WERI-Rb-1 (cell line): ENCODE measurements around the gene PAGR1.
"Not testable (repeated sequence)": the region's sequence is repeated elsewhere in the genome, so short reads cannot be mapped to it uniquely, and the experiment has no call there.

ENCODE experiments used
- DNase-seq: peaks from one replicate; pipeline ENCODE4 v3.0.0-alpha.2; 2020
- H3K27ac ChIP-seq: fragments of 250-450 bp; sonication (Bioruptor Pico); 2 replicates; pipeline ENCODE4 v1.5.1; 2020; ENCODE audit warnings: mild to moderate bottlenecking, moderate library complexity
- H3K27me3 ChIP-seq: fragments of 250-450 bp; sonication (Bioruptor Pico); 2 replicates; pipeline ENCODE4 v1.5.1; 2021; ENCODE audit warnings: mild to moderate bottlenecking, low read depth, moderate library complexity; ENCODE audit not compliant: insufficient read depth, severe bottlenecking
- H3K36me3 ChIP-seq: fragments of 250-450 bp; sonication (Bioruptor Pico); 2 replicates; pipeline ENCODE4 v1.5.1; 2020; ENCODE audit warnings: mild to moderate bottlenecking, moderate library complexity
- H3K4me3 ChIP-seq: 2 replicates; pipeline ENCODE4 v1.5.1; 2011; ENCODE audit warnings: low read depth, mild to moderate bottlenecking, control low read depth, low read length
- H3K9me3 ChIP-seq: fragments of 250-450 bp; sonication (Bioruptor Pico); 2 replicates; pipeline ENCODE4 v1.5.1; 2021; ENCODE audit warnings: mild to moderate bottlenecking, moderate library complexity; ENCODE audit not compliant: severe bottlenecking
- TF ChIP-seq, protein P1 (sequence below): IDR thresholded peaks from 2 replicates; pipeline ENCODE4 v1.5.1; 2011; ENCODE audit warnings: low read depth, mild to moderate bottlenecking, control low read depth, inconsistent platforms, low read length

PAGR1 gene

GRCh38 chr16:29791845-29792807, 23.8 kb upstream of the PAGR1 start:
- H3K36me3 ChIP-seq, result peaks cover 57% of the 10 kb centered on the region
- DNase-seq, result no peak
- H3K27ac ChIP-seq, result peak overlapping the region; percentile 97; the same call in 1 of the 2 replicates
- TF ChIP-seq, protein P1, sequence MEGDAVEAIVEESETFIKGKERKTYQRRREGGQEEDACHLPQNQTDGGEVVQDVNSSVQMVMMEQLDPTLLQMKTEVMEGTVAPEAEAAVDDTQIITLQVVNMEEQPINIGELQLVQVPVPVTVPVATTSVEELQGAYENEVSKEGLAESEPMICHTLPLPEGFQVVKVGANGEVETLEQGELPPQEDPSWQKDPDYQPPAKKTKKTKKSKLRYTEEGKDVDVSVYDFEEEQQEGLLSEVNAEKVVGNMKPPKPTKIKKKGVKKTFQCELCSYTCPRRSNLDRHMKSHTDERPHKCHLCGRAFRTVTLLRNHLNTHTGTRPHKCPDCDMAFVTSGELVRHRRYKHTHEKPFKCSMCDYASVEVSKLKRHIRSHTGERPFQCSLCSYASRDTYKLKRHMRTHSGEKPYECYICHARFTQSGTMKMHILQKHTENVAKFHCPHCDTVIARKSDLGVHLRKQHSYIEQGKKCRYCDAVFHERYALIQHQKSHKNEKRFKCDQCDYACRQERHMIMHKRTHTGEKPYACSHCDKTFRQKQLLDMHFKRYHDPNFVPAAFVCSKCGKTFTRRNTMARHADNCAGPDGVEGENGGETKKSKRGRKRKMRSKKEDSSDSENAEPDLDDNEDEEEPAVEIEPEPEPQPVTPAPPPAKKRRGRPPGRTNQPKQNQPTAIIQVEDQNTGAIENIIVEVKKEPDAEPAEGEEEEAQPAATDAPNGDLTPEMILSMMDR, result no peak
- H3K27me3 ChIP-seq, result no peaks in the 10 kb centered on the region
- no peaks in the 10 kb centered on the region for H3K9me3 ChIP-seq
- H3K4me3 ChIP-seq, result peak overlapping the region; percentile 91

DNA sequence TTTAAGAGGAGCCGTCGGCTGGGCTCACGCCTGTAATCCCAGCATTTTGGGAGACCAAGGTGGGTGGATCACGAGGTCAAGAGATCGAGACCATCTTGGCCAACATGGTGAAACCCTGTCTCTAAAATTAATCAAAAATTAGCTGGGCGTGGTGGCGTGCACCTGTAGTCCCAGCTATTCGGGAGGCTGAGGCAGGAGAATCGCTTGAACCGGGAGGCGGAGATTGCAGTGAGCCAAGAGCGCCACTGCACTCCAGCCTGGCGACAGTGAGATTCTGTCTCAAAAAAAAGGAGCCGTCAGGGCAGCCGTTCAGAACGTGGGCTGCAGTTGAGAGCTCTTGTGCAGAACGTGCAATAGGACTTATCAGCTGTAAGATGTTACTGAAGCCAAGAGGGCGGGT, 22.8 kb upstream of the PAGR1 start:
- DNase-seq, H3K9me3 ChIP-seq, H3K27ac ChIP-seq, H3K27me3 ChIP-seq, H3K4me3 ChIP-seq: not testable (repeated sequence)
- peaks cover 67% of the 10 kb centered on the region for H3K36me3 ChIP-seq

GRCh38 chr16:29794231-29794710, 21.7 kb upstream of the PAGR1 start:
- TF ChIP-seq, protein P1, result no peak
- DNase-seq, result no peak
- no peak overlapping the region for H3K4me3 ChIP-seq
- H3K9me3 ChIP-seq, result no peaks in the 10 kb centered on the region
- H3K36me3 ChIP-seq, result peaks cover 79% of the 10 kb centered on the region
- H3K27me3 ChIP-seq, result no peaks in the 10 kb centered on the region
- no peak overlapping the region for H3K27ac ChIP-seq

GRCh38 chr16:29802416-29802935, 13.5 kb upstream of the PAGR1 start:
- DNase-seq, result no peak
- H3K9me3 ChIP-seq, result no peaks in the 10 kb centered on the region
- TF ChIP-seq, protein P1, result no peak
- no peaks in the 10 kb centered on the region for H3K27me3 ChIP-seq
- peaks cover 77% of the 10 kb centered on the region for H3K36me3 ChIP-seq
- no peak overlapping the region for H3K4me3 ChIP-seq
- peak overlapping the region; percentile 94 for H3K27ac ChIP-seq

- peak overlapping the region; percentile 94 for H3K27ac ChIP-seq
These were observed 11.9 kb upstream of the PAGR1 start for GRCh38 chr16:29804020-29804419.

More at GRCh38 chr16:29804020-29804419, 11.9 kb upstream of the PAGR1 start:
- Histone ChIP-seq H3K27me3 (no peaks in the 10 kb centered on the region), H3K36me3 (peaks cover 77% of the 10 kb centered on the region), H3K4me3 (no peak overlapping the region), H3K9me3 (no peaks in the 10 kb centered on the region)
- no peak for DNase-seq
- TF ChIP-seq, protein P1, result no peak
